Upper lobe of left lung (tissue), 4 donors: ENCODE results near the gene LAMB2.

Experiments
- CTCF ChIP-seq, 6 experiments: fragments of 450-650 bp in 4 of 6; fragments of 200-600 bp in 2 of 6; sonication (generic) in 2 of 6; IDR thresholded peaks; one replicate each; pipeline ENCODE4 v1.5.1; 2016 to 2019; ENCODE audit warnings: antibody characterized with exemption in 6 of 6
- EP300 ChIP-seq, 4 donors: sonication (generic); formaldehyde crosslinking; IDR thresholded peaks; one replicate each; pipeline ENCODE4 v1.5.1; 2017; ENCODE audit warnings: antibody characterized with exemption in 4 of 4, control low read depth in 2 of 4

GRCh38 chr3:49100046-49100615, 32.7 kb downstream of the LAMB2 start:
- TF ChIP-seq EP300 (IDR thresholded peaks at IDR 0.05): no peak
- TF ChIP-seq CTCF (IDR thresholded peaks at IDR 0.05): no peak
